OCI-M1 (cell line): ENCODE measurements around the gene KRTAP10-3.

Source experiments
- DNase-seq: peaks from one replicate; lab custom pipeline; 2025; lab: John Stamatoyannopoulos, UW

The KRTAP10-3 gene

DNA sequence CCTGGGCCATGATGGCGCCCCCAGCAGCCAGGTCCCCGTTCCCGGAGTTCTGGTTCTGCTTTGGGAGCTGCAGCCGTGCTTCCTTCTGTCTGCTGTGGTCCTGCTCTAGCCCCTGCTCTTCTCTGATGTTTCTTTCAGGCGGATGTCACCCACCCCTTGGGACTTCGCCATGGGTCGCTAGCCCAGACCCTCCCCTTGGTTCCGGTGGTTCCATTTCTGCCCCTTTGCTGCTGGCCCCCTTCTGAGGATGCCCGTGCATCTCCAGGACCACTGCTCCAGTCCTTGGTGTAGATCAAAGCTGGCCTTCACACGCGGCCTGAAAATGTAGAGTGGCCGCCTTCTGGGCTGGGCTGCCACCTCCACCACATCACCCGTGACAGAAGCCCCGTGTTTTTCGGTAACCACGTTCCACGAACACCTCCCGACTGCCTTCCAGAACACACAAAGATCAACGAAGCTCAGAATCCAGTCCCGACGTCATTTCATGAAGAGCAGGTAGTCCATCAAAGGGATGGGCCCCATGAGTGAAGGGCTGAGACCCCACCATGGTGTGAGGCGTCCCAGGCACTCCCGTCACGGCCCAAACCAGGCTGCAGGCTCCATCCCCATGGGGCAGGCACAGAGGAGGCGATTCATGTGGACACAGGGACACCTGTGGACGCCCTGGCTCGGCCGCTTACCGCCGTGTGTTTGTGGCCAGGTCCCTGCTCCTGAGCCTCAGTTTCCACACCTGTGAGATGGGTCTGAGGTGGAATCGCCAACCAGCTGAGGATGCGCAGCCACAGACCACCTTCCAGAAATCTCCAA, 43.0 kb downstream of the KRTAP10-3 start:
- DNase-seq: no peak

- no peak for DNase-seq
Measured at GRCh38 chr21:44514746-44515358, 43.7 kb downstream of the KRTAP10-3 start.

- DNase-seq: no peak
Measured at GRCh38 chr21:44514218-44514520, 44.4 kb downstream of the KRTAP10-3 start.

DNA sequence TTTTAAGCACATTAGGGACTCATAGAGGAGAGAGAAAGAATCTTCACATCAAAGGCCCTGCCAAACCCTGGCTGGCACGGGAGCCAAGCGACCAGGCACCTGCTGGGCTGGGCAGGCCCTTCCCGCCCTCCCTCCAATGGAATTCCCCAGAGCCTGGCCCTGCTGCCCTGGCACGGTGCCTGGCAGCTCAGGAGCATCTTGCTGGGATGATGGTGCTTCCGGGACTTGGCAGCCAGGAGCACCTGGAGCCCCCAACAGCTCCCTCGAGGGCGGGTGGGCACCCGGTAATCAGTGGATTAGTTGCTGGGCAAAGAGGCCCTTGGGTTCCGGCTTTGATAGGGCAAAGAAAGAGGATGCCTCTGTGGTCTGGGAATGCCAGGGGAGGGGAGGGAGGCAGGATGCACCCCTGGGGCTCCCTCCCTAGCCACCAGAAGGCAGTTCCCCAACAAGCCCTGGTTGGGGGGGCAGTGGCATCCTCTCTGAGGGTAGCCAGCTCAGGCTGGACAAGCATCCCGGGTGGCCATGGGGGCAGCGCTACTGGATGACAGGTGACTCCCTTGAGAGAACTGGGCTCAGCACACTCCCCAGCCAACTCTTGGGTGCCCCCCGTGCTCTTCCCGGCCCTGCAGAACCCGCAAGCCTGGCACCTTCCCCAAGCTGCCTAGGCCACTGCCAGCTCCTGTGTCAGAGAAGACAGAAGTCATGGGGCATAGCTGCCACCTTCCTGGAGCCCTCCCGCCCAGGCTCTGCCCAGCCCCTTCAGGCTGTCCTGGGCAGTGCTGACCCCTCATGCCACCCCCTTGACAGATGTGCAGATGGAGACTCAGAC, 45.0 kb downstream of the KRTAP10-3 start:
- DNase-seq: no peak

DNA sequence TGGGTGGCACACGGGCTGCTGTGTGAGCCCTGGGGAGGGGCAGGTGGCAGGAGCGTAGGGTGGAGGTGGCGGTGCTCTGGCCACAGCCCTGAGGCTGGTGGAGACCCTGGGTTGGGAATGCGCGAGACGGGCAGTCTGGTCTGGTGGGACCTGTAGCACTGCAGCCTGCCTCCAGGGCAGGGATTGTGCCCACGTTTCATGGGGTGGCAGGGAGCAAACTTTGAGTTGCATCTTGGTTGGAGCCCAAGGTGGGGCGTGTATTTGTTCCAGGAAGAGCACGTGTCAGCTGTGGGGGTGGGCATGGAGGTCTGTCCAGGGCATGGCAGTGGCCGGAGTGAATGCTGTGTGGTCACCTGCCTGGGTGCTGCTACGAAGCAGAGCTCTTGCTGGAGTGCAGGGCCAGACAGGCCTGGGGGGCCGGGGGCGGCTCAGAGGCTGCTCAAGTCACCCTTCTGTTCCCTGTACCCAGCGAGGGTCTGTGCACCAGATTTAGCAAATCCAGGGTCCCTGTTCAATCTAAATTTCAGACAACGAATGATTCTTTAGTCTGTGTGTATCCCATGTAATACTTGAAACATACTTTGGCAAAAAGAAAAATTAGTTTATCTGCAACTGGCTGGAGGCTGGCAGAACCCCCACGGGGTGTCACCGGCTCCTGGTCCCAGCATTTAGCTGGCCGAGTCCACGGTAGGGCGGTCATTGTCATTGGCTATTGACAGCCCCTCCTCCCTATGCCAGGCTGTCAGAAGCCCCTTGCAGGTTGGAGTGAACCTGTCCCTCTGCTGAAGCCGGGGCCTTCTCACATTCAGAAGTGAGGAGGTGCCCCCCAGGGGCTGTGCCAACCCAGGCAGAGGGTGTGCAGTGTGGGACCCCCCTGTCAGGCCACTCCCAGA, 45.9 kb downstream of the KRTAP10-3 start:
- DNase-seq: no peak

DNA sequence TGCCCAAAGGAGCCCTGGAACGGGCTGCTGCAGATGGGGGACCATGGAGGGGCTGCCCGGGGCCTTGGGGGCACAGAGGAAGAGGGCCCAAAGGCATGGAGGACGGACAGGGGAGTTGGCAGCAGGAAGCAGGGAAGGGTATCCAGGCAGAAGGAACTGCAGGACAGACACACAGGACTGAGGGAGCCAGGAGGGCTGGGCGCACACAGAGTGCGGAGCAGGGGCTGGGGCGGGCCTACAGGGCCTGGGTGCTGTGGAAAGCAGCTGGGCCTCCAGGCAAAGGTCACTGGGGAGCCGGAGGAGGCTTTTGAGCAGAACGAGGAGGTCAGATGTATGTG, 46.7 kb downstream of the KRTAP10-3 start:
- no peak for DNase-seq

- DNase-seq: no peak
Measured at GRCh38 chr21:44511219-44511937, 47.2 kb downstream of the KRTAP10-3 start.

- DNase-seq: peak; percentile 80
Measured at GRCh38 chr21:44510508-44511218, 47.9 kb downstream of the KRTAP10-3 start.

DNA sequence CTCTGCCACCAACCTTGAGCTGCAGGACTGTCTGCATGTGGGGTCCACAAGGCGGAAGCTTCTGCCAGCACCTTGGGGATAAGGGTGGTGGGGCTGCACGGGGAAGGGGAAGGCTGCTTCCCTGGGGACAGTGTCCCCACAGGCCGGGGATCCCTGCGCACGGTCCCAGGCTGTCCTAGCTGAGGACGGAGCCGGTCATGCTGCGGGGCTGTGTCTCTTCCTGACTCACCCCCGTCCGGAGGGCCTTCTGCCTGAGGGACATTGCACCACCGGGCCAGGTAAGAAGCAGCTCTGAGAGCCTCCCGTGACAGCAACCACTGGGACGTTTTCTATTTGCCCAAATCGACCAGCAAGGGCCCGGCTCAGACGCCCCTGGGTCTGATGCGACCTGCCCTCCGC, 48.5 kb downstream of the KRTAP10-3 start:
- DNase-seq: no peak

- peak; percentile 13 for DNase-seq
Measured at GRCh38 chr21:44509539-44509938, 49.1 kb downstream of the KRTAP10-3 start.

DNA sequence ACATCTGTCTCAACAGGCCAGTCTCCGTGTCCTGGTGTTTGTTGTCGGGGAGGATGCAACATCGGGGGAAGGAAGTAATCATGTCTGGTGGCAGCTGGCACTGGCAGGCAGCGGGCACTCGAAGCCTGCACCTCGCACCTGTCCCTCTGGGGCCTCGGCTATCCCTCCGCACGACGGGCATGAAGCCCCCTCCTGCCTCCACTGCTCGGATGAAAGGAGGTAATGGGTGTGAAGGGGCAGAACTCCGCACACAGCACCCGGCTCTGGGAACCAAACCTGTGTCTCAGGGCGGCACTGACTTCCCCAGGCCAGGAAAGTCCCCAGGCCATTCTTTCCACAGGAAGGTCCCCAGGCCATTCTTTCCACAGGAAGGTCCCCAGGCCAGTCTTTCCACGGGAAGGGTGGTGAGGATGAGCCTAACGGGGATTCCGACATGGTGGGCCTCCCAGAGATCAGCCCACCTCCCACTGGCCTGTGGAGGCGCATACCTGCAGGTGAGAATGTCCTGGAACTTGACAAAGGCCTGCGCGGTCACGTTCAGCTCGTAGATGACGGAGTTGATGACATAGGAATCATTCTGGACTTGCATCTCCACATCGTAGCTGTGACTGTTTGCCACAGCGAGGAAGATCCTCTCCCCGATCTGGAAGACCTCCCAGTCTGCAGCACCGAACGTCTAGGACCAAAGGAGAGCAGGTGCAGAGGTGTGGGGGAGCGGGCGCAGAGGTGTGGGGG, 49.7 kb downstream of the KRTAP10-3 start:
- no peak for DNase-seq

DNA sequence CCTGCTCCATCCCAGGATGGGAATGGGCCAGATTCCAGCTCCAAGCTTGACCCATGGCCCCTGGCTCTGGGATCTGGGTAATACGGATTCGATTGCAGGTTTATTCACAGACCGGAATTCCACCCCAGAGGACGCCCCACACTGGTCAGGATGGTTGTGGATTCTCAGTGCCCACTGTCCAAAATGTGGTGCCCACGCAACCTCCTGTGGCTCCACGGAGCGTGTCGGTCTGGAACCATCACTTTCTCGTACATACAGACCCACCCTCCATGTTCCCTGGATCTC, 50.2 kb downstream of the KRTAP10-3 start:
- DNase-seq: no peak
